ENCODE data around the gene EYA2.

EYA2 gene

GRCh38 chr20:47196091-47197081, 301.7 kb downstream of the EYA2 start:
- TF ChIP-seq CTCF (conservative IDR thresholded peaks at IDR 0.05; ENCODE audit: low read depth, low read length), result peak; percentile 97
- H3K4me3 ChIP-seq (ENCODE audit: low read depth, low read length), result no peak overlapping the region
- DNase-seq (ENCODE audit: low read depth), result peak; percentile 76

GRCh38 chr20:47198254-47198671, 303.6 kb downstream of the EYA2 start:
- peak; percentile 21 for DNase-seq (ENCODE audit: low read depth)
- no peak for TF ChIP-seq CTCF (conservative IDR thresholded peaks at IDR 0.05; ENCODE audit: low read depth, low read length)
- no peak overlapping the region for H3K4me3 ChIP-seq (ENCODE audit: low read depth, low read length)

GRCh38 chr20:47198996-47199552, 304.4 kb downstream of the EYA2 start:
- TF ChIP-seq CTCF (conservative IDR thresholded peaks at IDR 0.05; ENCODE audit: low read depth, low read length), result no peak
- H3K4me3 ChIP-seq (ENCODE audit: low read depth, low read length), result no peak overlapping the region
- no peak for DNase-seq (ENCODE audit: low read depth)

GRCh38 chr20:47201074-47201730, 306.6 kb downstream of the EYA2 start:
- DNase-seq (ENCODE audit: low read depth), result no peak
- TF ChIP-seq CTCF (conservative IDR thresholded peaks at IDR 0.05; ENCODE audit: low read depth, low read length), result no peak
- H3K4me3 ChIP-seq (ENCODE audit: low read depth, low read length), result no peak overlapping the region

- TF ChIP-seq CTCF (conservative IDR thresholded peaks at IDR 0.05; ENCODE audit: low read depth, low read length), result no peak
- DNase-seq (ENCODE audit: low read depth), result no peak
- no peak overlapping the region for H3K4me3 ChIP-seq (ENCODE audit: low read depth, low read length)
These were observed 308.4 kb downstream of the EYA2 start for GRCh38 chr20:47202733-47203667.
